DOHH2 (cell line): Measurements from ENCODE around the gene ARF3.

Experiments
- EZH2phosphoT487 ChIP-seq: fragments of 200-600 bp; sonication (generic); IDR thresholded peaks from 2 replicates; pipeline ENCODE4 v1.6.1; 2017; ENCODE audit warnings: borderline replicate concordance, mild to moderate bottlenecking, antibody characterized with exemption, low read length, moderate library complexity, mixed read lengths
- TF ChIP-seq, protein P1 (sequence below): fragments of 200-600 bp; sonication (generic); IDR thresholded peaks from one replicate; pipeline ENCODE4 v1.5.1; 2014; ENCODE audit warnings: antibody characterized with exemption, mild to moderate bottlenecking, low read depth, low read length; ENCODE audit not compliant: poor library complexity, severe bottlenecking

DNA sequence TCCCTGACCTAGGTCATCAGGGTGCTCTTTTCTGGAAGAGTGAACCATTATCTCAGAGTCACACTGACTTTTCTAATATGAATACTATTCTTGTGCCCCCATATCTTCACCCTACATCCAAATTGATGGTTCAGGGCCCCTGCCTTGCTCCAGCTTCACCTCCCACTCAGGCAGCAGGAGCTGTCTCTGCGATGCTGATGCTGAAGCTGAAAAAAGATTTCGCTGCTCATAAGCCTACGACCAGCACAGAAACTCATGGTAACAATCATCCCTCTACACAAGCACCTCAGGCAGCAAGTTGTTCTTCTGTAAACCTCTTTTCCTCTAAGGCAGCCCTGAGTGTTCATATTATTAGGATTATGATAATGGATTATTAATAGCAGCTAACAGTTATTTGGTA is 3.2 kb downstream of the ARF3 start:
- TF ChIP-seq, protein P1, sequence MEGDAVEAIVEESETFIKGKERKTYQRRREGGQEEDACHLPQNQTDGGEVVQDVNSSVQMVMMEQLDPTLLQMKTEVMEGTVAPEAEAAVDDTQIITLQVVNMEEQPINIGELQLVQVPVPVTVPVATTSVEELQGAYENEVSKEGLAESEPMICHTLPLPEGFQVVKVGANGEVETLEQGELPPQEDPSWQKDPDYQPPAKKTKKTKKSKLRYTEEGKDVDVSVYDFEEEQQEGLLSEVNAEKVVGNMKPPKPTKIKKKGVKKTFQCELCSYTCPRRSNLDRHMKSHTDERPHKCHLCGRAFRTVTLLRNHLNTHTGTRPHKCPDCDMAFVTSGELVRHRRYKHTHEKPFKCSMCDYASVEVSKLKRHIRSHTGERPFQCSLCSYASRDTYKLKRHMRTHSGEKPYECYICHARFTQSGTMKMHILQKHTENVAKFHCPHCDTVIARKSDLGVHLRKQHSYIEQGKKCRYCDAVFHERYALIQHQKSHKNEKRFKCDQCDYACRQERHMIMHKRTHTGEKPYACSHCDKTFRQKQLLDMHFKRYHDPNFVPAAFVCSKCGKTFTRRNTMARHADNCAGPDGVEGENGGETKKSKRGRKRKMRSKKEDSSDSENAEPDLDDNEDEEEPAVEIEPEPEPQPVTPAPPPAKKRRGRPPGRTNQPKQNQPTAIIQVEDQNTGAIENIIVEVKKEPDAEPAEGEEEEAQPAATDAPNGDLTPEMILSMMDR = no peak
- TF ChIP-seq EZH2phosphoT487 = no peak
